Measurements from ENCODE around the gene CDK13.

GRCh38 chr7:40147371-40148246 lies 197.6 kb downstream of the CDK13 start:
- TF ChIP-seq ZNF274 (IDR thresholded peaks at IDR 0.05; ENCODE audit: low read depth, low read length) (no peak), YY1 (IDR thresholded peaks at IDR 0.05; ENCODE audit: insufficient read depth, insufficient read length) (no peak)
